Measurements from ENCODE around the gene PDZRN4.

PDZRN4 gene

DNA sequence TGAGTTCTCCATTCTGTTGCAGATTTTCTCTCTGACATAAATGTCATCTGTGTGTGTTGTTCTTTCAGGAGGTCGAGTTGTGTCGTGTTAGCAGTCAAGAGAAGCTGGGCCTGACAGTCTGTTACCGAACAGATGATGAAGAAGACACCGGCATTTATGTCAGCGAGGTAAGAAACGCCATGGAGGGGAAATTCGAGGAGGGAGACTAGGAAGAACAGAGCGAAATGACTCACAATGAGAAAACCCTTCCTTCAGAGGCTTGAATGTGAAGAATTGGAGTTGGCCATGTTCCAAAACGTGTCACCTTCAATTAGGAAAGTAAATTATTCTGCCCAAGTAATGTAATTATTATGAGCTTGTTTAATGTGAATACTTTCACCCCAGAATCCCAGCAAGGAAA lies 364.5 kb downstream of the PDZRN4 start:
- TF ChIP-seq, protein P1, sequence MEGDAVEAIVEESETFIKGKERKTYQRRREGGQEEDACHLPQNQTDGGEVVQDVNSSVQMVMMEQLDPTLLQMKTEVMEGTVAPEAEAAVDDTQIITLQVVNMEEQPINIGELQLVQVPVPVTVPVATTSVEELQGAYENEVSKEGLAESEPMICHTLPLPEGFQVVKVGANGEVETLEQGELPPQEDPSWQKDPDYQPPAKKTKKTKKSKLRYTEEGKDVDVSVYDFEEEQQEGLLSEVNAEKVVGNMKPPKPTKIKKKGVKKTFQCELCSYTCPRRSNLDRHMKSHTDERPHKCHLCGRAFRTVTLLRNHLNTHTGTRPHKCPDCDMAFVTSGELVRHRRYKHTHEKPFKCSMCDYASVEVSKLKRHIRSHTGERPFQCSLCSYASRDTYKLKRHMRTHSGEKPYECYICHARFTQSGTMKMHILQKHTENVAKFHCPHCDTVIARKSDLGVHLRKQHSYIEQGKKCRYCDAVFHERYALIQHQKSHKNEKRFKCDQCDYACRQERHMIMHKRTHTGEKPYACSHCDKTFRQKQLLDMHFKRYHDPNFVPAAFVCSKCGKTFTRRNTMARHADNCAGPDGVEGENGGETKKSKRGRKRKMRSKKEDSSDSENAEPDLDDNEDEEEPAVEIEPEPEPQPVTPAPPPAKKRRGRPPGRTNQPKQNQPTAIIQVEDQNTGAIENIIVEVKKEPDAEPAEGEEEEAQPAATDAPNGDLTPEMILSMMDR (IDR thresholded peaks at IDR 0.05; ENCODE audit: insufficient read depth, low read depth, low read length, missing control alignments) = no peak
- DNase-seq (ENCODE audit: low read depth) = no peak
- no peak overlapping the region for H3K4me3 ChIP-seq (ENCODE audit: low read depth, low read length)

DNA sequence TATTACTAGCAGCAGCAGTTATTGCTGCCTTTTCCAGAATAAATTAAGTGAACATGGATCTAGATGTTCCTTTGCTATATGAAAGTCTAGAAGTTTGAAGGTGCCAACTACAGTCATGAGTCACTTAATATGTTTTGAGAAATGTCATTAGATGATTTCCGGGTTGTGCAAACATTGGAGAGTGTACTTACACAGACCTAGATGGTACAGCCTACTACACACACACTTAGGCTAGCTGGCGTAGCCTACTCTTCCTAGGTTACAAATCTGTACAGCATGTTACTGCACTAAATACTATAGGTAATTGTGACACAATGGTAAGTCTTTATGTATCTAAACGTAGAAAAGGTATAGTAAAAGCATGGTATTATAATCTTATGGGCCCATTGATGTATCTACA lies 368.1 kb downstream of the PDZRN4 start:
- TF ChIP-seq, protein P1 (IDR thresholded peaks at IDR 0.05; ENCODE audit: insufficient read depth, low read depth, low read length, missing control alignments) = no peak
- H3K4me3 ChIP-seq (ENCODE audit: low read depth, low read length) = no peak overlapping the region
- no peak for DNase-seq (ENCODE audit: low read depth)

DNA sequence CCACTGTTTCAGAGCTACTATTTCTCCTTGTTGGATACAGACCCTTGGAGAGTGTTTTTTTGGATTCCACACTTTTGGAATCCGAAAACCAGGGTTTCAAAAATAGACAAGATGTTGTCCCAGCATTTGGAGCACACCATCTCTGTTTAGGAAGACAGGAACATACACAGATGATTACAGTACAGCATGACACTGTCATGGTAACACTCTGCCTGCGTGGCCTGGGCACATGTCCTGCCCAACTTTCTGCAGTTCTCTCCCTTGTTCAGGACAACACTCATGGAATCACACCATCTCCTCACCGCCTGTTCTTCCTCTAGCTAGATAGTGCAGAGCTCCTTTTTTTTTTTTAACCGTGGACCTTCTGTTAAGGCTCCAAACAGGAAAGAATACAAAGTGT lies 369.2 kb downstream of the PDZRN4 start:
- TF ChIP-seq, protein P1 (IDR thresholded peaks at IDR 0.05; ENCODE audit: insufficient read depth, low read depth, low read length, missing control alignments) = no peak
- no peak for DNase-seq (ENCODE audit: low read depth)
- H3K4me3 ChIP-seq (ENCODE audit: low read depth, low read length) = no peak overlapping the region

DNA sequence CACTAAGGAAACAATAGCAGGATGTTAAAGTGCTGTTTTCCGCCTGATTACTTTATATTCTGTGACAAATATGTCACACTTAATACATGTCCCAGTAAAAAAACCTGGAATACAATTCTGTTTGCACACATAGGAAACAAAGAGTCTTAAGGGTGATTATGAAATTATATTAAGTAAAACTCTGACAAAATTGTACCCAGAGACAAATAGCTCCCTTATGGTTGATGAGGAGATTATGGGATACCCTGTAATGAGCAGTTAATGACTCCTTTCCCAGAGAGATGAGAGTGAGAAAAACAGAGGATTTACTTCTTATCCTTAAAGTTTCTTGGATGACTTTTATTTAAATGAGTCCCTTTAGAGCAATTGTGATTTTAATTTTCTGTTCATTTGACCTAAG lies 370.6 kb downstream of the PDZRN4 start:
- no peak overlapping the region for H3K4me3 ChIP-seq (ENCODE audit: low read depth, low read length)
- DNase-seq (ENCODE audit: low read depth) = no peak
- TF ChIP-seq, protein P1 (IDR thresholded peaks at IDR 0.05; ENCODE audit: insufficient read depth, low read depth, low read length, missing control alignments) = no peak

DNA sequence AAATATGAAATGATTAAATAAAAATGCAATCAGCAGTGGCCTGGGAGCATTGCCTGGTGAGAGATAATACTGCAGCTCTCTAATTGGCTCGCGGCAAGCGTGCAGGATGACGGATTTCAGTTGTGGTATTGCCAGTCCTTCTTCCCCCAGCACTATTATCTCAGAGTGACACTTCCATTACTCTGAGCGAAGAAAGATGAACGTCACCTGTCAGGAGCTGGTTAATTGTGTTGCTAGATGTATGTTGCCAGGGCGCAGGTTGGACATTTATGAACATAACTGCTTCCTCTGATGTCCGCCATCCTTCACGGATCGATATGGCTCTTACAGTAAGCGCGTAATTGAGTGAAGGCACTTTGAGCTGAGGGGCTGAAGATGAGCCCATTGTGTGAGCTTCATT lies 374.9 kb downstream of the PDZRN4 start:
- no peak overlapping the region for H3K4me3 ChIP-seq (ENCODE audit: low read depth, low read length)
- no peak for DNase-seq (ENCODE audit: low read depth)
- TF ChIP-seq, protein P1 (IDR thresholded peaks at IDR 0.05; ENCODE audit: insufficient read depth, low read depth, low read length, missing control alignments) = no peak

DNA sequence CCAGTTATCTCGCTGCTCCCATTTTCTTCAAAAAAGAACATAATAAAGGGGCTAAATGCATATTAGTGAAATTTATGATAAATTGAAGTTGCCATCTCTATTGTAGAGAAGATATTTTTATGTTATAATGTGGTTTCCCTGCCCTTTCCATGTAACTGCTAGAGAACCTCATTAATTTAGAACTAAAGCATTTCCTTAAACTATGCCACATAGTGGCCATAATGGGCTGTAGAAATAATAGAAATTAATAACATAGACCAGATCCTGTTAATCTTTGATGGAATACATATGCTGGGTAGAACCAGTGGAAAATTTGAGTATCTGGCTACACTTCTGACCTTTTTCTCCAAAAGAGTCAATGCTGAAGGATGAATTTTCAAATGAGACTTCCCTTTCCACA lies 376.7 kb downstream of the PDZRN4 start:
- H3K4me3 ChIP-seq (ENCODE audit: low read depth, low read length) = no peak overlapping the region
- TF ChIP-seq, protein P1 (IDR thresholded peaks at IDR 0.05; ENCODE audit: insufficient read depth, low read depth, low read length, missing control alignments) = no peak
- DNase-seq (ENCODE audit: low read depth) = no peak

DNA sequence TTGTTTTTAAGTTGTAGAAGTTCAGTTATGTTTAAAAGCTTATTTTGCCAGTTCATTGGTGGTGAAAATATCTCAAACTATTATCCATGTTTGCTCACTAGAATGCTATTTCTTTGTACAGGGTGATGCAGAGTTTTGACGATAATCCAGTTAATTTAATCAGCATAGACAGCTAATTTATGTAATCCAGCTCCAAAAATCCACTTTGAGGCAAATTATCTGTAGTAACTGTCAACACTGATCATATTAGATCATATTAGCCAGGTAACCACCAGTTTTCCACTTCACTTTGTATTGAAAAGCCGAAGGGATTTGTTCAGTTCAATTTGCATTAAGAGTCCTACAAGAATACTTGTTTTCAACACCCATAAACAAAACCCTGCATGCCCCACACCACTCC lies 378.6 kb downstream of the PDZRN4 start:
- no peak for DNase-seq (ENCODE audit: low read depth)
- TF ChIP-seq, protein P1 (IDR thresholded peaks at IDR 0.05; ENCODE audit: insufficient read depth, low read depth, low read length, missing control alignments) = no peak
- H3K4me3 ChIP-seq (ENCODE audit: low read depth, low read length) = no peak overlapping the region
